Tibial nerve (tissue), 3 donors: ENCODE measurements around the gene RNASE8.

Experiments
- POLR2A ChIP-seq, 2 donors: fragments of 450-650 bp; IDR thresholded peaks; one replicate each; pipeline ENCODE4 v1.6.1; 2017; ENCODE audit warnings: antibody characterized with exemption in 2 of 2, mild to moderate bottlenecking in 2 of 2, moderate library complexity in 2 of 2
- TF ChIP-seq, protein P1 (sequence below), 5 experiments: fragments of 200-600 bp in 3 of 5; fragments of 450-650 bp in 2 of 5; sonication (generic) in 3 of 5; IDR thresholded peaks; one replicate each; pipeline ENCODE4 v1.5.1; 2016 to 2019; ENCODE audit warnings: antibody characterized with exemption in 5 of 5, mild to moderate bottlenecking in 3 of 5, moderate library complexity in 2 of 5

DNA sequence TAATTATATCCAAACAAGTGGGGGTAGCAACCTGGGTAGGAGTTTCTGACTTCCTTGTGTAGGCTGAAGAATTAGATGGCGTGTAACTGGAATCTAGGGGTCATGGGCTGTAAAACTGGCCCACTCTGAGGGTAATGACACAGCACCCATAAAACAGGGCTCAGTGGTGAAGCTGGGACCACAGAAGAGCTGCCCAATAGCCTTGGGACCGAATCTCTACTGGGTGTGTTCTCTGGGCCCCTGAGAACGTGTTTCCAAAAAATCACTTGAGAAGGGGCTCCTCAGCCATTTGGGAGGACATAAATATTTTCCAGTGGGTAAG lies 3.7 kb downstream of the RNASE8 start:
- TF ChIP-seq, protein P1, sequence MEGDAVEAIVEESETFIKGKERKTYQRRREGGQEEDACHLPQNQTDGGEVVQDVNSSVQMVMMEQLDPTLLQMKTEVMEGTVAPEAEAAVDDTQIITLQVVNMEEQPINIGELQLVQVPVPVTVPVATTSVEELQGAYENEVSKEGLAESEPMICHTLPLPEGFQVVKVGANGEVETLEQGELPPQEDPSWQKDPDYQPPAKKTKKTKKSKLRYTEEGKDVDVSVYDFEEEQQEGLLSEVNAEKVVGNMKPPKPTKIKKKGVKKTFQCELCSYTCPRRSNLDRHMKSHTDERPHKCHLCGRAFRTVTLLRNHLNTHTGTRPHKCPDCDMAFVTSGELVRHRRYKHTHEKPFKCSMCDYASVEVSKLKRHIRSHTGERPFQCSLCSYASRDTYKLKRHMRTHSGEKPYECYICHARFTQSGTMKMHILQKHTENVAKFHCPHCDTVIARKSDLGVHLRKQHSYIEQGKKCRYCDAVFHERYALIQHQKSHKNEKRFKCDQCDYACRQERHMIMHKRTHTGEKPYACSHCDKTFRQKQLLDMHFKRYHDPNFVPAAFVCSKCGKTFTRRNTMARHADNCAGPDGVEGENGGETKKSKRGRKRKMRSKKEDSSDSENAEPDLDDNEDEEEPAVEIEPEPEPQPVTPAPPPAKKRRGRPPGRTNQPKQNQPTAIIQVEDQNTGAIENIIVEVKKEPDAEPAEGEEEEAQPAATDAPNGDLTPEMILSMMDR (IDR thresholded peaks at IDR 0.05) = no peak
- TF ChIP-seq POLR2A (IDR thresholded peaks at IDR 0.05) = no peak
